HG03520 (cell line): ENCODE data around the gene DNAI4.
"Not testable (repeated sequence)": the region's sequence is repeated elsewhere in the genome, so short reads cannot be mapped to it uniquely, and the experiment has no call there.

Experiments used
- ATAC-seq: cut with Tn5 transposase; IDR thresholded peaks from one replicate; pipeline ENCODE4 v1.9.1; 2021; ENCODE audit warnings: mild to moderate bottlenecking, moderate library complexity; ENCODE audit not compliant: unreplicated experiment

The DNAI4 gene, protein sequence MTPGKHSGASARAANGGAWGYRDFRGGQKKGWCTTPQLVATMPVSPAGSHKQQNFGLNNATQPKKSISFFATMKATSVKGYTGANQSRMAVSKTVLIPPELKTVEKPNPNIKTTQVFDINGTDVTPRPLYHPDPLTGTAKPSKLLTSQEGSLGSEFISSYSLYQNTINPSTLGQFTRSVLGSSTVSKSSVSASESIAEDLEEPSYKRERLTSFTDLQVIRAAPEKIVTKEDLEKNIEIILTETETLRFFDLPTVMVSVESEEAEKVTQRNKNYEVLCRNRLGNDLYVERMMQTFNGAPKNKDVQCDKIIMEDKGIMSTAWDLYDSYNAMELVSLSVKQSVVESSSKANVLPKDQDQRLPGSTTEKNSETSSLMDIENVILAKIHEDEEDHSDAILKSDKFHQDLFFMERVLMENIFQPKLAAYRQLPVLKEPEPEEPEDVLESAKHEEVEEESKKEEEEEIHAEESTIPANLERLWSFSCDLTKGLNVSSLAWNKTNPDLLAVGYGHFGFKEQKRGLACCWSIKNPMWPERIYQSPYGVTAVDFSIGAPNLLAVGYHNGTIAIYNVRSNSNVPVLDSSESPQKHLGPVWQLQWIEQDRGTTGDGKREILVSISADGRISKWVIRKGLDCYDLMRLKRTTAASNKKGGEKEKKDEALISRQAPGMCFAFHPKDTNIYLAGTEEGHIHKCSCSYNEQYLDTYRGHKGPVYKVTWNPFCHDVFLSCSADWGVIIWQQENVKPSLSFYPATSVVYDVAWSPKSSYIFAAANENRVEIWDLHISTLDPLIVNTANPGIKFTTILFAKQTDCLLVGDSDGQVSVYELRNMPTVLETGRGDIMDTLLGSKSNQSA

DNA sequence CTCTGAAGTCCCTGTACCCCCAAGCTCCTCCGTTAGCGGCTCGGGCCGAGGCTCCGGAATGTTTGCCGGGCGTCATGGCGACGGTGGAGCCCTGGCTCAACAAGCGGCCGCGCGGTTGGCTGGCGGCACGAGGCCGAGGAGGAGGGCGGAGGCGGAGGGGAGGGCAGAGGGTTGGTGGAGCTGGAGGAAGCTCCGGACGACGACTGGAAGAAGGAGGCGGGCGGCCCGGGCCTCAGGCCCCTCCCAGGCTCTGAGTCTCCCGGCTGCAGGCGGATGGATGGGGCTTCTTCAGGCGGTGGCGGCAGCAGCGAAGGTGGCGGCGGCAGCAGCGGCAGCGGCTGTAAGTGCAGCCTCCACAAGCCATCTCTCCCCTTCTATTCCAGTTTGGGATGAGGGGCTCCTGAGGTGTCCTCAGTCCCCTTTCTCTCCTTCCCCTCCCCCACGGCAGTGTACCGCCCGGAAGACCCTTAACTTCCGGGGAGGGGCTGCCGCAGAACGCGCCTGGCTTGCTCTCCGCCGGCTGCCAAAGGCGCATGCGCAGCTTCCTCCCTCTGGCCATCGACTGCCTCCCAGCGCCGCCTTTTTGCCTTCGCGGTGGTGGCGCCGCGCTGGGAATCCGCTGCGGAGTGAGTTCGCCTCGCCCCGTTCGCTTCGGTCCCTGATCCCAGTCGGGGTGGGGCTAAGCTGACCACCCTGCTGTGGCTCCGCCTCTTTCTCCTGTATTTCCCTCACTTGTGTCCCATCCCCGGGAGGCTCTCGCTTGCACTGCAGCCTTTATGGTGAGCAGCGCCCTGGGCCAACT lies at the start of gene DNAI4, which contains the start of gene MIER1:
Gene DNAI4 (minus strand): TSS at position 101 of the 802 bp plus-strand sequence. CDS start 25 bp downstream, at position 76.
Gene MIER1 (plus strand): TSS at position 235 of the 802 bp plus-strand sequence. CDS start 39 bp downstream, at position 274.
- peak; percentile 90 for ATAC-seq

DNA sequence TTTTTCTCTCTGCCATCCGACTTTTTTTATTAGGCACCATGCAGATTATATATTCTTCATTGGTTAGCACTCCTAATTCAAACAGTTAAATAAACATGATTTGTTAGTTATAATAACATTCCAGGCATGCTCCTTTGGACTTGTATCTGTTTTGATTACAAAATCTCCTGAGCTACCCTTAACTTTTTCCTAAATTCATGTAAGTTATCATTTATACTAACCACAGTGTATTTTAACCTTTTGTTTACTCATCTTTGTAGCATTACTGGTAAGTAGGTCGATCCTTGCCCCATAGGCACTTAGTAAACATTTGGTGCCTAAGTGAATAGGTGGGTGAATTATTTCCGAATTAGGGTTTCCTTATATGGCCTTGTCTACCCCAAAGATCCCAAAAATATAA lies 43.9 kb upstream of the DNAI4 start:
- ATAC-seq, result no peak

DNA sequence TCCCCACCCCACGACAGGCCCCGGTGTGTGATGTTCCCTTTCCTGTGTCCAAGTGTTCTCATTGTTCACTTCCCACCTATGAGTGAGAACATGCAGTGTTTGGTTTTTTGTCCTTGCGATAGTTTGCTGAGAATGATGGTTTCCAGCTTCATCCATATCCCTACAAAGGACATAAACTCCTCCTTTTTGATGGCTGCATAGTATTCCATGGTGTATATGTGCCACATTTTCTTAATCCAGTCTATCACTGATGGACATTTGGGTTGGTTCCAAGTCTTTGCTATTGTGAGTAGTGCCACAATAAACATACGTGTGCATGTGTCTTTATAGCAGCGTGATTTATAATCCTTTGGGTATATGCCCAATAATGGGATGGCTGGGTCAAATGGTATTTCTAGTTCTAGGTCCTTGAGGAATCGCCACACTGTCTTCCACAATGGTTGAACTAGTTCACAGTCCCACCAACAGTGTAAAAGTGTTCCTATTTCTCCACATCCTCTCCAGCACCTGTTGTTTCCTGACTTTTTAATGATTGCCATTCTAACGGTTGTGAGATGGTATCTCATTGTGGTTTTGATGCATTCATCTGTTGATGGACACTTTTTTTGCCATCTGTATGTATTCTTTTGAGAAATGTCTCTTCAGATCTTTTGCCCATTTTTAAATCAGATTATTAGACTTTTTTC lies 41.7 kb upstream of the DNAI4 start:
- ATAC-seq, result not testable (repeated sequence)

DNA sequence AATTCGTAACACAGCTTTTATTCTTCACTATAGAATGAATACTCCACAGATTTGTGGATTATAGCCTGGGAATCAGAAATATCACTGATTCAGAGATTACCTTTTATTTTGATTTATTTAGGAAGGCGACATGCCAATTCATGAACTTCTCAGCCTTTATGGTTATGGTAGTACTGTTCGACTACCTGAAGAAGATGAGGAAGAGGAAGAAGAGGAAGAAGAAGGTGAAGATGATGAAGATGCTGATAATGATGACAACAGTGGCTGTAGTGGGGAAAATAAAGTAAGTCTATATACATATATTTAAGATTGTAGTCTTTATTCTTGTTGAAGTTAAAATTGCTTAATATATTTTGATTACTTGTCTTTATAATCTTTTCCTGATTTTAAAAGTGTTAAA lies 33.3 kb upstream of the DNAI4 start:
- ATAC-seq, result no peak

DNA sequence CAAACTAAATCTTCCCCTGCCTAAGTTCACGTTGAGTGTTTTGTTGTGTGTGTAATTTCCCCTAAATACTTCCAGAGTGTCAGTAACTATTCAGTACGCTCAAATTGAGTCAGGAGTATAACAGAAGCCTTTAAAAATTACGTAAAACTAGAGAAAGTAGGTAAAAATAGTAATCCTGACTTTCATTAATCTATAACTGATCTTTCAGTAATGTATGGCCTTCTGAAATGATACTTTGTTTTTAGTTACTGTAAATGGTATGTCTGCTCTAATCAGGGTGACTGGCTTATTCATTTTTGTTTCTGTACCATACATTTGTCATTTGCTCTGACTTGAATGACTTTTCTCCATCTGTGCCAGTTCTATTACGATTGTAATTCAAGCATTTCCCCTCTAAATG lies 29.6 kb upstream of the DNAI4 start:
- ATAC-seq, result peak; percentile 73

DNA sequence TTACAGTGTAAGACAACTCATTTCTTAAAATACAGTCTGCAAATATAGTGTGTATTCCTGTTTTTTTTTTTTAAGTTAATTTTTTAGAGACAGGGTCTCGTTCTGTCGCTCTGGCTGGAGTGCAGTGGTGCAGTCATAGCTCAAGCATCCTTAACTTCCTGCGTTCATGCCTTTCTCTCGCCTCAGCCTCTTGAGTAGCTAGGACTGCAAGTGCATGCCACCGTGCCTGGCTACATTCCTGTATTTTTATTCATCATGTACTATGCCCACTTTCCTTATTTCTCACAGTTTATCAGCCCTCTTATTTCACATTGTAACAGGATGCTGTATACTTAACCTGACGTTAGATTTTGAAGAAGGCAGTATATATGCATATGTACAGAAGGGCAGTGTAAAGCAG lies 26.9 kb upstream of the DNAI4 start:
- ATAC-seq, result no peak

DNA sequence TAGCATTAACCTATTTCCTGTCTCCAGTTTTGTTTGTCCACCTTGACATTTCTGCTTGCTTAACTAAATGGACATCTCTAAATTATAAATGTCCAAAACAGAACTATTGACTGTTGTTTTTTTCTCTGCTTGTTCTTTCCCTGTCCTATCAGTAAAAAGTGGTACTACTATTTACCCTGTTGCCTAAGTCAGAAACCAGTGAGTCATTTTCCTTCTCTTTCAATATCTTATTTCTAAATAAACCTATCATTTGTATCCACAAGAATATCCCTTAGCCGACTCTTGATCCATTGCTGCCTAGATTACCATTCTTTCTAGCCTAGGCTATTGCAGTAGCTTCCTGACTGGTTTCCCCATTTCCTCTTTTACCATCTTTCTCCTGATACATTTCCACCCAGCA lies 22.6 kb upstream of the DNAI4 start:
- ATAC-seq, result no peak

DNA sequence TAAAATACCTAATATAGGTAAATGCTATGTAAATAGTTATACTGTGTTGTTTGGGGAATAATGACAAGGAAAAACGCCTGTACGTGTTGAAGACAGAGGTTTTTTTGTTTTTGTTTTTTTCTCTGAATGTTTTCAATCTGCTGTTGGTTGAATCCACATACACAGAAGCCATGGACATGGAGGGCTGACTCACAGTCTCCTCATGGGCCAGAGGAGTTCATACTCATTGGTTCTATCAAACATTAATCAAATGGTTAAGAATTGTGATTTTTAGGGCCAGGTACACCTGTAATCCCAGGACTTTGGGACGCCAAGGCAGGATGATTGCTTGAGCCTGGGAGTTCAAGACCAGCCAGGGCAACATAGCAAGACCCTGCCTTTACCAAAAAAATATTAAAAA lies 20.7 kb upstream of the DNAI4 start:
- no peak for ATAC-seq

DNA sequence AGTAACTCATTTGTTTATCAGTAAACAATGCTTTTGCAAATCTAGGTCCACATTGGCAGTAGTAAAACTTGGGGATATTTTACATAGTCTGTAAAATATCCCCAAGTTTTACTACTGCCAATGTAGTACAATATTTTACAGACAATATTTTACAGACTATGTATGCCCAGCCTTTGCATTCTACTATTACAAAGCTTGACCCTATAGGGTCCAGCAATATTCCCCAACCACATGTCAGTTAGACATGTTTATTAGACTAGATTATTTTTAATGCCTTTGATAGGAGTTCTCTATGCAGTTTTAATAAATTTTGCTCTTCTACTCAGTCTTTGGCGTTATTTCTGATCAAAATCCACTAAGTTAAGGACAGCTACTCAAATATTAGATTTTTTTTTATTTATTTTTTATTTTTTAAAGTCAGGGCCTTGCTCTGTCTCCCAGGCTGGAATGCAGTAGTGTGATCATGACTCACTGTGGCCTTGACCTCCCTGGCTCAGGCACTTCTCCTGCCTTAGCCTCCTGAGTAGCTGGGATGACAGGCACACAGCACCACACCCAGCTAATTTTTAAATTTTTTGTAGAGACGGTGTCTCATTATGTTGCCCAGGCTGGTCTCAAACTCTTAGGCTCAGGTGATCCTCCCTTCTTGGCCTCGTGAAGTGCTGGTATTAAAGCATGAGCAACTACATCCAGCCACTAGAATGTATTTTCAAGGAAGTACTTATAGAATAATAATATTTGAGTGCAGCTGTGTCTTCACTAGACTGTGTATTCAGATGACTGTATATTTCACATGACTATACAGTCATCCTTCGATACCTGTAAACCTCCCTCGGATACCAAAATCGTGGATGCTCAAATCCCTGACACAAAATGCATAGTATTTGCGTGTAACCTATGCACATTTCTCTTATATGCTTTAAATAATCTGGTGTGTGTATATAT lies 19.9 kb upstream of the DNAI4 start:
- no peak for ATAC-seq

DNA sequence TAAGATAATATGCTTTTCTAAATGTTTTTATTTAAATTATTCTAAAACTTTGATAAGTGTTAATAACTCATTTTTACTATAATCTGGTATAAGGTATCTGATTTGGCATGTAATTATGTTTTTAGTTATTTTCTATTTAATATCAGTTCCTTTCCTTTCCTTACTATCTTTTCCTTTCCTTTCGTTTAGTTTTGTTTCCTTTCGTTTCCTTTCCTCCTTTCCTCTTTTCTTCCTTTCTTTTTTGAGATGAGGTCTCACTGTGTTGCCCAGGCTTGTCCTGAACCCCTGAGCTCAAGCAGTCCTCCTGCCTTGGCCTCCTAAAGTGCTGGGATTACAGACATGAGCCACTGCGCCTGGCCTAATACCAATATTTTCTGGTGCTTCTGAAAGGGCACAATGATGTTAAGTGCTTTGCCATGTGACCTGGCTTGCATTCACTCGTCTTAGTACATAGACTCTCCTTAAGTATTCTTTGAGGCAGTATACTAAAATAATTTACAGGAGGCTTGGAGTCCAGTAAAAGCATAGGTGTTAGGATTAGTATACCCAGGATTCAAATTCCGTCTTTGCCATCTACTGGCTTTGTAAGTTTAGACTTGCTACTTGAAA lies 18.8 kb upstream of the DNAI4 start:
- no peak for ATAC-seq

DNA sequence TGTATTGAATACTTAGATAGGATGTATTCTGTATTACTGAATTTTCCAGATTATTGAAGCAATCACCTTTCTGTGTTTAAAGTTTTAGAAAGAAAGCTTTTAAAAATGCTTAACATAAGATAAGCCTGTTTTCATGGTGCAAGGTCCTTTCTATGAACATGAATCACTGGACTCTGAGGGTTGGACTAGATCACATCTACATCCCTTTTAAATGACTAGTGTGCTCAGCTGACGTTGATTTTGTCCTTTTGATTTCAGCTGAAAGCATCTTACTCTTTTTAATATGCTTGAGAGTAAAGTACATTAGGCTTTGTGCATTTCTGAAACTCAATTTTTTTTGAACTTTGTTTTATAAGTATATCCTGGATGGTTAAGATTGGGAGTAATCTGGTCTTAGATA lies 16.3 kb upstream of the DNAI4 start:
- no peak for ATAC-seq

DNA sequence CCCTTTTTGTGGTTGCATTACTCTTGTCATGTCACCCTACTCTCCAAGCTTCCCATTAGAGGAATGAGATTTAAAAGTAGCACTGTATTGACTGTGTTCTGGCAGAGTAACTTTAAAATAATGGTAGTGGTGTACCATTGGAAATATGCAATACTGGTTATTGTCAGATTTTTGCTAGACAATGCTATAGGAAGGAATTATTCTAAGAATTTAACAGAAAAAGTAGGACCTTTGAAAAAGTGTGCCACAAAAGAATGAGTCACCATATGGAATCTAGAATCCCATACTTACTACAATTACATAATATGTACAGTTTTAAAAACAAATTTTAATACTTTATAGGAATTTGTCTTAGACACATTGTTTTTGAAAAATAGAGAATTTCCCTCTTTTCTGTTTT lies 14.0 kb upstream of the DNAI4 start:
- ATAC-seq, result no peak

DNA sequence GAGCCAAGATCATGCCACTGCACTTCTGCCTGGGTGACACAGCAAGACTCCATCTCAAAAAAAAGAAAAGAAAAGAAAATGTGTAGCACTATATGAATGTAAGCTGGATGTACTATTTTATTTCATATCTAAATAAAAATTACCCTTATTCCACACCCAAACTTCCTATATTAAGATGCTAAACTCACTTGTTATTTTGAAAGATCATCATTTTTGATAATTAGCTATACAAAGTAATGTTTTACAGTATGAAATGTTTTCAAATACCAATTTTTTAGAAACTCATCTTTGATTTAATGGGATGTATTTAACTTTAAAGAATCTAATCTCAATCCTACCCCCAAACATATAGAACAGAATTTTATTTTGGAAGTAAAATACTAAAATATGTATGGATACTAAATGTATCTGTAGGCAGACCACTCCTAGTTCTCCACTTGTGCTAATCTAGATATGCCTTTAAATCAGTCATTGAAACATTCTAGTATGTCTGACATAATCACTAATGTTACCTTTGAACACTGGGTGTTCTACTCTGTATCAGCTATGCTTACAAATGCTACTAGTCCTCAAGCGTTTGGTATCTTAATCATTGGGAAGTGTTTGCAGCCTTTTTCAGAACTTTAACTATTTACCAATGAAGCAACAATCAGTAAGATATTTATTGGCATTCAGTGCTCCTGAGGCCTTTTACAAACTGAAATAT lies 13.0 kb upstream of the DNAI4 start:
- no peak for ATAC-seq

DNA sequence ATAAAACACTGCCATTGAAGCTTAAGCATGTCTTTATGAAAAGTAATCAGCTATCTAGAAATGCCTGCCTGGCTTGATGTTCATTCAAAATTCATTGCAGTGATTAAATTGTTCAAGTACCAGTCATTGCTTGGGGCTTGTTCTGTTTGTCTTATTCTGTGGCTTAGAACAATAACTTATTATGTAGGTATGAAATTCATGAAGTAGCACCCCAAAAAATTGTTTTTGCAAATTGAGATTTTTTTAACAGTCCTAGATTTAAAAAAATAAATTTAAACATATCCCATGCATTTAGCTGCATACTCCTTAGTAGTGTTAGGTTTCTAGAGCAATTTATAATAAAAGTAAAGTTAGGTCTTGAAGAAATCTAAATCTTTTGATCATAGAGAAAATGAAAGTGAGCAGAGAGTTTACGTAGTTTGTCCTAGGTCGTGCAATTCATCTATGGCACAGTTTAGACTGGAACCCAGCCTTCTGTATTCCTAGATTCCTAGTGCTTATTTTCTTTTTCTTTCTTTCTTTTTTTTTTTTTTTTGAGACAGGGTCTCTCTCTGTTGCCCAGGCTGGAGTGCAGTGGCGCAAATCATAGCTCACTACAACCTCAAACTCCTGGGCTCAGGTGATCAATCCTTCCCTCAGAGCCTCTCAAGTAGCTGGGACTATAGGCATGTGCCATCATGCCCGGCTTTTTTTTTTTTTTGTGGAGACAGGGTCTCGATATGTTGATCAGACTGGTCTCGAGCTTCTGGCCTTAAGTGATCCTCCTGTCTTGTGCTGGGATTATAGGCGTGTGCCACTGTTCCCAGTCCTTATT lies 9.4 kb upstream of the DNAI4 start:
- no peak for ATAC-seq

DNA sequence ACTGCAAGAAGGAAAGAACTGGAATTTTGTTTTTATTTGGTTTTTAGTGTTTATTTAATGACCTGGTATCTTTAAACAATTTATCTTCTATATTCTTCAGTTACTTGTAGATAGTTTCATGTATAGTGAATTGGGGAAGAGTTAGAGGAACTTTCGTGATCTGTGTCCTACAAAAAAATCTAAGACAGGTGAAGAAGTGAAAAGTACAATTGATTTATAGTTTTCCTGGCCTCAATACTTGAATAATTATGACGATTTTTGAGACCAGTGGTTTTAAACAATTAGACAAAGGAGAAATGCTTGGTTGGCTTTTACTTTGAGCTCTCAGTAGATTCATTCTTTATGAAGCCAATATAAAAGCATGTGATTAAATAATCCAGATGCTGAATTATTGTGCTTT lies 7.6 kb upstream of the DNAI4 start:
- no peak for ATAC-seq

DNA sequence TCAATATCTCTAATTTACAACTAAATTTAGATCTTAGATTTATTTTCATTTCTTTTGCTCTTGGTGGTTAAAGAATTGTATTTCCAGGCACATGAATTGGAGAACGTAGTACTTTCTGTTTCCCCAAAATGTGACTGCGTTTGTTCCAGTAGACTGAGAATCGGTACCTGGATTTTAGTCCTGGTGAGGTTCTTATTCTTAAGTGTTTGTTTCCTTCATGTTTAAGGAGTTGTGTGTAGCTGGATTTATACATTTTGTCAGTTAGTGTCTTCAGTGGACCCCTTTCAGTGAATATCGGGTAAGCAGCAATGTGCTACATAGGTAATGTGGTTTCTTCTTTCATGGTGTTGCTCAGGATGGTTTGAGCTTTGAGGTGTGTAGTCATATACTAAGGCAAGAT lies 6.9 kb upstream of the DNAI4 start:
- no peak for ATAC-seq

DNA sequence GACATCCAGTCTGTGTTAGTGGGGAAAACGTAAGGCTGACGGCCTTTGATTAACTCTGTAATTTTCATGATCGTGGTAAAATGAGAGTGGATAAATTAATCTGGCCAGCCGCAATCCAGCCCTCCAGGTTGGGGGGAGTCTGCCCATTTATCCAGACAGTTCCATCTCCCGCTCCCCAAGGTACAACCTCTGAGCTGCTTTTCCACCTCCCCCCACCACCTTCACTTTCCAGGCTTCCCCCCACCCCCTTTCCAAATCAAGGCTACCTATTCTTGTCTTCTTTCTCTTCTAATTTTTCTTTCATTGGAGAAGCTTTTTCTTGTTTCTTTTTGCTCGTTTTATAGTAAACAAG lies 6.1 kb upstream of the DNAI4 start:
- ATAC-seq, result no peak
